Skeletal muscle tissue (tissue), 5 donors: Measurements from ENCODE around the gene MEAF6. TPM values are rescaled to one million over a fixed set of nuclear protein-coding genes. Genes with fewer than 3 reads are reported as not detected.

Source experiments
- H3K27ac ChIP-seq: one replicate; pipeline ENCODE4 v1.7.0; 2013; ENCODE audit warnings: mild to moderate bottlenecking, low read depth, low read length, inconsistent platforms
- H3K27me3 ChIP-seq, 3 donors: one replicate each; pipeline ENCODE4 v1.7.0; 2013; ENCODE audit warnings: low read length in 3 of 3; ENCODE audit not compliant: control insufficient read depth in 3 of 3, insufficient read depth in 3 of 3
- H3K36me3 ChIP-seq, 3 donors: one replicate each; pipeline ENCODE4 v1.7.0; 2013; ENCODE audit warnings: low read length in 3 of 3; ENCODE audit not compliant: control insufficient read depth in 3 of 3, insufficient read depth in 3 of 3
- H3K4me1 ChIP-seq, 3 donors: one replicate each; pipeline ENCODE4 v1.7.0; 2013; ENCODE audit warnings: low read length in 3 of 3, mild to moderate bottlenecking in 3 of 3; ENCODE audit not compliant: control insufficient read depth in 3 of 3, insufficient read depth in 3 of 3
- H3K4me3 ChIP-seq, 3 donors: one replicate each; pipeline ENCODE4 v1.7.0; 2013; ENCODE audit warnings: low read length in 3 of 3
- H3K9ac ChIP-seq, 3 donors: one replicate each; pipeline ENCODE4 v1.7.0; 2013; ENCODE audit warnings: low read length in 3 of 3, mild to moderate bottlenecking in 3 of 3, moderate library complexity in 2 of 3, low read depth in 1 of 3
- H3K9me3 ChIP-seq, 3 donors: one replicate each; pipeline ENCODE4 v1.7.0; 2013; ENCODE audit warnings: low read length in 3 of 3; ENCODE audit not compliant: control insufficient read depth in 3 of 3
- small RNA-seq: library from RNA; depleted of rRNA; stranded (forward); fragments of <200 nt; gene quantifications from one replicate; pipeline ENCODE3, GENCODE V24; 2014
- total RNA-seq: library from RNA; depleted of rRNA; stranded (reverse); fragments of >200 nt; gene quantifications from one replicate; pipeline ENCODE4 v1.2.3, GENCODE V29; 2014
- donor health status: Osteomylitis.

MEAF6 gene
- total RNA-seq, 1 donor from 2014 or later = 36.5 TPM

DNA sequence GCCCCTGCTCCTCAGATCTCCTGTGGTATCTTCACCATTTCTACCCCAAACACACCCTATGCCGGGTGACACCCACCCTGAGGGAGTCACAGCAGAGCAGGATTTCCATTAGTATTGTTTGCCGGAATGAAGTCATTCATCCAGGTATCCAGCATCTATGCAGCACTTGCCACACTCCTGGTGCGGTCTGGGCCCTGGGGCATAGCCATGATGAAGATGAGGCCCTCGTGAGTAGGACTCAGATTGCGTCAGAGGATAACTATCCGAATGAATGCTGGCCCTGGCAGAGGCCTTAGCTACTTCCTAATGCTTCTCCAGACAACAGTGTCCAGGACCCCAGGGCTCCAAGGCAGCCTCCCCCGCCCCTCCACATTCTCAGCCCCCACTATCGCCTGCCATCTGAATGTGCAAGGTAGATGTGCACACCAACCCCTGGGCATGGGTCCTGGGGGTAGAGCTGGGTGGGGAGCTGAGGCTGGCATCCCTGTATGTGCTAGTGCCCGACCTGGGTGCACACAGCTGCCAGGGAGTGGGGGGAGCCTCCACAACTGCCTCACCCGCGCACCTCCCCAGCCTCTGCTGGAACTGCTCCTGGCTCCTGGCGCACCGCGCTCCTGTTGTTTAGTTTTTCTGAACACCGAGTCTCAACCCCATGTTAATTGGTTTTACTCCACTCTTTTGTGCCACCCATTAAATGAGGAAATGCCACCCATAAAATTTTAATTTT lies 65.7 kb downstream of the MEAF6 start:
- Histone ChIP-seq H3K36me3 (no peaks in the 10 kb centered on the region), H3K4me1 (no peaks in the 10 kb centered on the region), H3K27ac (no peak overlapping the region), H3K27me3 (peaks cover 27 to 35% (median 30%) of the 10 kb centered on the region in 3 donors), H3K4me3 (no peak overlapping the region), H3K9ac (no peak overlapping the region), H3K9me3 (no peaks in the 10 kb centered on the region)

DNA sequence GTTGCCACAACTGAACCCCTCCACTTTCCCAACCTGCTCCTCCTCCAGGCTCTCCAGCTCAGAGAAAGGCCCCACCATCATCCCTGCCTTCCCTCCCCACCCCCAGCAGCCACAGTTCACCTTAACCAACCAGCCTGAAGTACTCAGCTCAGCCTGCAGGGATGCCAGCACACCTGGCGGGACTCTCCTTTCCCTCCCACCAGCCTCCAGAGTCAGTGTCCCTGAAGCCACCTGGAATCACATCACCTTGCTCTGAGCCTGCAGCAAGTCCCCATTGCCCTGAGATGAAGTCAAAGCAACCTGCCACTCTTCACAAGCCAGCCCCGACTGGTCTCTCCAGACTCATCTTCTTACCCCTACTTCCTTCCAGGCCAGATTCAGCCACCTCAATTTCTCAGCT lies 66.4 kb downstream of the MEAF6 start:
- no peak overlapping the region for H3K4me3 ChIP-seq
- H3K9ac ChIP-seq = no peak overlapping the region
- H3K36me3 ChIP-seq = no peaks in the 10 kb centered on the region
- no peaks in the 10 kb centered on the region for H3K9me3 ChIP-seq
- H3K27ac ChIP-seq = no peak overlapping the region
- H3K4me1 ChIP-seq = no peaks in the 10 kb centered on the region
- peaks cover 27 to 35% (median 30%) of the 10 kb centered on the region in 3 donors for H3K27me3 ChIP-seq

DNA sequence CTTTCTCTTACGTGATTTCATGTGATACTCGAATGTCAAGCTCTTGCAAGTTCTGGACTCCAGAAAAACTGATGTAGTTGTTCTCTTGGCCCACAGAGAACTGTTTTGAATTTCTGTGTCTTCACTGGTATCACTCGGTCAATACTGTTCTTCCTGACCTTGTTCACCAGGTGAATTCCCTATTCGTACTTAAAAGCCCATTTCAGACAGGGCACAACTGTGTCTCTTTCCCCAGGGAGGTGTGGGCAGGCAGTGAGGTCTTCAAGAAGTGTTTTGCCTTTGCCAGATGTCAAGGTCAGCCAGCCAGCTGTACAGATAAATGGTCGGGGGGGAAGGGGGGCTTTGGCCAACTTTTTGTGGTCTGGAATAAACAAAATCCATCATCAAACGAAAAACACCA lies 67.7 kb downstream of the MEAF6 start:
- Histone ChIP-seq H3K4me1 (no peaks in the 10 kb centered on the region), H3K36me3 (no peaks in the 10 kb centered on the region), H3K27me3 (peaks cover 27 to 35% (median 34%) of the 10 kb centered on the region in 3 donors), H3K9ac (no peak overlapping the region), H3K9me3 (no peaks in the 10 kb centered on the region), H3K4me3 (no peak overlapping the region), H3K27ac (no peak overlapping the region)

DNA sequence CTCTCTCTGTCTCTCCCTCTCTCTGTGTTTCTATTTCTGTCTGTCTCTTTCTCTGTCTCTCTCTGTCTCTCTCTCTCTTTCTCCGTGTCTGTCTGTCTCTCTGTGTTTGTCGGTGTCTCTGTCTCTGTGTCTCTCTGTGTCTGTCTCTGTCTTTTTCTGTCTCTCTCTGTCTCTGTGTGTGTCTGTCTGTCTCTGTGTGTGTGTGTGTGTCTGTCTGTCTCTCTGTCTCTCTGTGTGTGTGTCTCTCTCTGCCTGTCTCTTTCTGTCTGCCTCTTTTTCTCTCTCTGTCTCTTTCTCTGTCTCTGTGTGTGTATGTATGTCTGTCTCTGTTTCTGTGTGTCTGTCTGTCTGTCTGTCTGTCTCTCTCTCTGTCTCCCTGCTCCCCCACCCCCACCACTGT lies 71.9 kb downstream of the MEAF6 start:
- H3K36me3 ChIP-seq = no peaks in the 10 kb centered on the region
- no peaks in the 10 kb centered on the region for H3K9me3 ChIP-seq
- H3K27me3 ChIP-seq = peaks cover 21 to 32% (median 31%) of the 10 kb centered on the region in 3 donors
- no peaks in the 10 kb centered on the region for H3K4me1 ChIP-seq
- H3K4me3 ChIP-seq = no peak overlapping the region
- no peak overlapping the region for H3K9ac ChIP-seq
- no peak overlapping the region for H3K27ac ChIP-seq

Small RNA genes lying within 50 kb of the gene (small RNA-seq; reads per million reads assigned to genes)
- gene AL034379.1 = not detected
- gene MIR5581 = 0.07 reads per million

Other genes starting within 250 kb of the MEAF6 start
- gene ZC3H12A, start 40.2 kb downstream of the MEAF6 start, total RNA-seq = 1.0 TPM
- 12.5 TPM for gene SNIP1, start 39.5 kb upstream of the MEAF6 start, total RNA-seq
- gene DNALI1, start 42.2 kb upstream of the MEAF6 start, total RNA-seq = 1.0 TPM
- gene GNL2, start 81.2 kb upstream of the MEAF6 start, total RNA-seq = 39.7 TPM
- gene RSPO1, start 120.1 kb upstream of the MEAF6 start, total RNA-seq = not detected
- gene CDCA8, start 177.8 kb upstream of the MEAF6 start, total RNA-seq = 0.52 TPM